A549 (cell line): ENCODE results near the gene PASK.

Experiments
- CTCF ChIP-seq: fragments of >200 bp; sonication (Bioruptor Twin); formaldehyde crosslinking; IDR thresholded peaks from 3 replicates; pipeline ENCODE4 v1.5.1; 2016
- EHMT2 ChIP-seq: fragments of 200-600 bp; sonication (generic); IDR thresholded peaks from 2 replicates; pipeline ENCODE4 v1.6.1; 2016; ENCODE audit warnings: antibody characterized with exemption, low read depth, mild to moderate bottlenecking, moderate library complexity
- POLR2AphosphoS2 ChIP-seq: conservative IDR thresholded peaks from 2 replicates; pipeline ENCODE4 v1.6.1; 2012; ENCODE audit warnings: low read length, improper control_type of control experiment, inconsistent platforms
- RCOR1 ChIP-seq: fragments of 150-350 bp; IDR thresholded peaks from 2 replicates; pipeline ENCODE4 v1.6.1; 2014; ENCODE audit warnings: antibody characterized with exemption, low read length, low read depth
- RFX5 ChIP-seq: fragments of 450-650 bp; IDR thresholded peaks from 2 replicates; pipeline ENCODE4 v1.7.1; 2014; ENCODE audit warnings: antibody characterized with exemption, mild to moderate bottlenecking, moderate library complexity

GRCh38 chr2:241154915-241155314 lies 5.6 kb upstream of the PASK start:
- no peak for TF ChIP-seq POLR2AphosphoS2
- no peak for TF ChIP-seq CTCF
- no peak for TF ChIP-seq RCOR1
- TF ChIP-seq EHMT2 = no peak
- TF ChIP-seq RFX5 = no peak
